ENCODE measurements around the gene GPR146.

- TF ChIP-seq POLR2A (IDR thresholded peaks at IDR 0.05; ENCODE audit: low read length) (no peak), GATA1 (IDR thresholded peaks at IDR 0.05; ENCODE audit: low read depth, low read length) (no peak)
These were observed 57.5 kb downstream of the GPR146 start for GRCh38 chr7:1101563-1102431.

Data from erythroblast (primary cell).